PFSK-1 (cell line): ENCODE data around the gene KTN1.

Source experiments
- FOXP2 ChIP-seq: optimal IDR thresholded peaks from 2 replicates; pipeline ENCODE3; 2011; ENCODE audit warnings: borderline replicate concordance, control low read depth, inconsistent platforms; ENCODE audit not compliant: insufficient read depth; ENCODE audit errors: extremely low read length, extremely low read depth
- POLR2AphosphoS5 ChIP-seq: IDR thresholded peaks from 2 replicates; pipeline ENCODE4 v1.6.1; 2012; ENCODE audit warnings: low read depth, mild to moderate bottlenecking, control low read depth, low read length, moderate library complexity
- REST ChIP-seq, 2 experiments: IDR thresholded peaks; 2 replicates each; pipeline versions ENCODE4 v1.6.1 to v1.8.0; 2011 to 2012; ENCODE audit warnings: low read depth in 2 of 2, low read length in 2 of 2, control low read depth in 1 of 2, inconsistent platforms in 1 of 2, mild to moderate bottlenecking in 1 of 2, moderate library complexity in 1 of 2; ENCODE audit not compliant: insufficient read depth in 1 of 2
- SIN3A ChIP-seq: IDR thresholded peaks from 2 replicates; pipeline ENCODE4 v1.6.1; 2012; ENCODE audit warnings: mild to moderate bottlenecking, low read length, moderate library complexity, borderline replicate concordance; ENCODE audit not compliant: insufficient read depth
- TAF1 ChIP-seq: IDR thresholded peaks from 2 replicates; pipeline ENCODE4 v1.6.1; 2012; ENCODE audit warnings: low read length, control low read depth, borderline replicate concordance; ENCODE audit not compliant: insufficient read depth

GRCh38 chr14:55698051-55698450 is 118.0 kb downstream of the KTN1 start:
- TF ChIP-seq POLR2AphosphoS5 (no peak), SIN3A (no peak), TAF1 (no peak), REST (IDR thresholded peaks at IDR 0.05; ENCODE audit: insufficient read depth in 1 of 2, low read depth in 2 of 2, low read length in 2 of 2) (no peak), FOXP2 (no peak)
